DND-41 (cell line): ENCODE data around the gene DDB1.

ENCODE experiments used
- CTCF ChIP-seq: IDR thresholded peaks from 2 replicates; pipeline ENCODE4 v1.5.1; 2012; ENCODE audit warnings: borderline replicate concordance, low read length, moderate library complexity, mild to moderate bottlenecking; ENCODE audit not compliant: poor library complexity, severe bottlenecking; ENCODE audit errors: extremely low read depth
- EZH2 ChIP-seq: IDR thresholded peaks from 3 replicates; pipeline ENCODE4 v1.6.1; 2012; ENCODE audit warnings: borderline replicate concordance, low read depth, mild to moderate bottlenecking, moderate library complexity, low read length, inconsistent platforms; ENCODE audit not compliant: severe bottlenecking

GRCh38 chr11:61265357-61265756 lies 67.5 kb downstream of the DDB1 start:
- no peak for TF ChIP-seq CTCF
- TF ChIP-seq EZH2: no peak
